NCI-H345 treated with DMSO at 0.1 percent for 48 hours (cell line): ENCODE data around the gene BID.

ENCODE experiments used
- DNase-seq: peaks from one replicate; lab custom pipeline; 2025; ENCODE audit not compliant: unreplicated experiment; lab: John Stamatoyannopoulos, UW

The BID gene

DNA sequence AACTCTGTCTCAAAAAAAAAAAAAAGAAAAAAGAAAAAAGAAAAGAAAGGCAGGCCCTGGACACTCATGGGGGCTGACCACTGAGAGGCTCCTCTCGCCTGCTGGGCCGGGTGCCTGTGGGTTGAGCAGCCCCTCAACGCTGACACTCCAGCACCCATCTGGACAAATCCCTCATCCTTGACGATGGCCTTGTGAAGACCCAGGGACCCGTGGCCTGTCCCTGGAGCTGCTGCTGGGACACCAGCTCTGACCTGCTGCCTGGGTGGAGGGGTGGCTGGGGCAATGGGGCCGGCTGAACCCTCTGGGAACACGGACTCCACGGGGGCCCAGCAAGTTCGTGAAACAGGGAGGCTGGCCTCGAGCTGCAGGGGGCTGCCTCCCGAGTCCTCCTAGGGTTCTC, 10.5 kb upstream of the BID start:
- DNase-seq, result no peak

DNA sequence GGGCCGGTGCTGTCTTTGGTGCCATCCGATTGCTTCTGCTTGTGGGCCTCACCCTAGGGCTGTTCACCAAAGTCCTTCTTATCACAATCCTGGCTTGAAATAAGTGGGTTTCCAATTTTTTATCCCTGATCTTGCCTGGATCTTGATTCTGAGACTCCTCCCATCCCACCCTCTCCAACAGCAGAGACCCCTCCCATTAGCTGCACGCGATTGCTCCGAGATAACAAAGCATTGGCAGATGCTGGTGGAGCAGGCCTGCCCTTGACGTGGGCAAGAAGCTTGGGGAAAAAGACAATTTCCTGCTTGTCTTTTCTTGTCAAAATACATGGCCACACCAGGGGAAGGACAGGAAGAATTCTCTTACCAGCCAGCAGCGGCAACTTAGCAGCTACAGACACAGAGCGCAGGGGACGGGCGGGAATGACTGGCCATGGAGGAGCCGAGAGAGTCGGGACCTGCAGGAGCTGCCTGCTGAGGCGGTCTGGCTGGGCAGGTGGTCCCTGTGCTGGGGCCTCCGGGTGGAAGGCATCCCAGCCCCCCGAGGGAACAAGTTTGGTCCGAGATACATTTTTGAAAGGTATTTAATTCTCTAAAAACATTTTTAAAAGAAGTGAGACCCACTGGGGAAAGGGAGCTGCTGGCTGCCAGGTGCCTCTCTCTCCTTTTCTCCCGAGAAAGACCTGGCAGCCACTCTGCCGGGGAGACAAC, 9.7 kb upstream of the BID start:
- DNase-seq, result no peak

DNA sequence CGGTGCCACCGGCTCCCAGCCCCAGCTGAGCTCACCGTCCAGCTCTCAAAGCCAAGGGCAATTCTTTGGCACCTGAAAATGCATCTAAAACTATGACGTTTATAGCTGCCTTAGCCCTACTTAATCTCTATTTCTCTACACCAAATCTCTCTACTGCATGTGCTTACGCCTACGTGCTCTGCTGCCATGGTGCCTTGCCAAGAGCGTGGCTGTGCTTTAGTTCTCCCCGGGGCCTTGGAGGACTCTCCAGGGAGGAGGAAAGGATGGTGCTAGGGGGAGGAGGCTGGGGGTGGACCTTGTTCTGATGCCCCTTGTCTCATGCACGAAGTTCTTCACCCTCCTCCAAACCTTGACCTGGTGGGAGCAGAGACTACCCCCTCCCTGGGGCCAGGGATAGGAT, 9.0 kb upstream of the BID start:
- DNase-seq, result no peak

DNA sequence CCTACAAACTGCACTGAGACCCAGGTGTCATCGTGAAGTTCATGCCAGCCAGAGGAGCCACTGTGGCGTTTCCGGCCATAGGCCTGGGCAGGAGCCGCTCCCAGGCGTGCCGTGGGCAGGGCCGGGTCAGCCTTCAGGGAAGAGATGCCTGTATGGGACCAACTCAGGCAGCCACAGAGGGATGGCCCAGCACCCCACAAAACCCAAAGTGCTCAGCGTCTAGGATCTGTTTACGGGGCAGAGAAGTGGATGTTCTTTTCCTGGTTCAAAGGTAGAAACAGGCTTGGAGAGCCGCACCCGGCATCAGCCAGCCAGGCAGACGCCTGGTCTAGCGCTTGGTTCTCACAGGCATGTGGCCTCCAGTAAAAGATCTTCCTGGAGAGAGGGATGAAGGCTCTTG, 8.4 kb upstream of the BID start:
- DNase-seq, result no peak

DNA sequence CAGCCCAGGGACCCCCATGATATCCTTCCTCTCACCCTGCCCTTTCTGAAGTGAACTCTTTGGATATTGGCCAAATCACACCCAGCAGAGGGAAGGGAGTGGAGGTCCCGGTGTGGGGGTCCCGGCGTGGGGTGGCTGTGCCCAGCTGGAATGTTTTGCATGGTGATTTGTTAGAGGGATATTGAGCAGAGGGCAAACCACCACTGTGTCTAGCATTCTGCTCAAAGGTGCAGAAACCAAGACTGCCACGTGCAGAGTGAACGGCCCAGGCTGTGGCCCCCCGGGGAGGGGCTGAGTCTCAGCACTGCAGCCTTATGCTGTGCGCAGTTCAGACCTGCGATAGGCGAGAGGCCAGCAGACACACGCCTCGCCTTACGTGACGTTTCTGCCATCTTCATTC, 7.9 kb upstream of the BID start:
- no peak for DNase-seq

DNA sequence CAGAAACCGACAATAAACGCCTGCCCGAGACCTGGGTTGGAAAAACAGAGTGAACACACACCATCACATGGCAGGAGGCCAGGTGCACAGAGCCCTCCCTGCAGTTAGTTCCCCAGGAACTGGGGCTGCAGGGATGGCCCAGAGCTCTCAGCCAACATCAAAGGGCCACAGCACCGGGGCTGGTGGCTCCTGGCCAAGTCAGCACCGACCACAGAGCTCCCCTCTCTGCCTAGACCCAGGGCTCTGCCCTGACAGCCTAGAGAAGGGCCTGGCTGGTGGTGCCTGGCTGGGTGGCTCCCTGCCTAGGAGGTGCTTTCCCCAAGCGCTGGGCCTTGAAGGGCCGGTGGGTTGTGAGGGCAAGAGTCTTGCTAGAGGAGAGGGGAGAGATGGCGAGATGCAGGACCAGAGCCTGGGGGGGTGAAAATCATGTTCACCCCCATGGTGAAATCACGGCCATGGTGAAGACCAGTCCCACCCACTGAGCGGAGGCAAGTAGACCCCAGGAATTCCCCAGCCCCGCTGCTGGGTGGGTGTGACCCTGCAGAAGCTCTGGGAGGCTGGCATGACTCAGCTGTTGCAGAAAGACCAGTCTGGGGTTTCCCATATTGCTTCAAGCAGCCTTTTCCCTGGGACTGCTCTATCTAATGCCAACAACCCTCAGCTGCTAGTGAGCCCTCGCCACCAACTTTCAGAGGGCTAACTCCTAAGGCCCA, 7.2 kb upstream of the BID start:
- no peak for DNase-seq

DNA sequence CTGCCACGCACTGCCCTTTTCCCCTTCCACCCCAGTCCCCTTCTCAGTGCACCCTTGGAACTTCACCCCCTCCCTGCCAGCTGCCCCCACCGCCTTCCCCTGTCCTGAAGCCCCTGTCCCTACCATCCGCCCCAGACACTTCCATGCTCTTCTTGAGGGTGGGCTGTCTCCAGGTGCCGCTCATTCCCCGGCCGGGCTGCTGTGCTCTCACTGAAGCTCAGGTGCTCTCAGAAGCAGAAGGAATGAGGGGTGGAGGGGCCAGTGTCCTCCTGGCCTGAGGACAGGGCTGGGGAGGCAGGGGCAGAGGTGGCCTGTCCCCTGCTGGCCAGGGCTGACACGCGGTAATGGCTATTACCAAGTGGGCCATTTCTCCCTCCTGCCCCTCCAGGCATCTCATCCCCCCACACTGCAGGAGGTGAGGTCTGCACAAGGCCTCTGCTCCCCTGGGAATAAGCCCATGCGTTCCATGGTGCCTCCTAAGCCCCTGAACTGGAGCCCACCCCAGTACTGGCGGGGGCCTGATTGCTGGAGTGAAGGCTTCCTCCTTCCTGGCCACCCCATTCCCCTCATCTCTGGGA, 6.6 kb upstream of the BID start:
- DNase-seq, result no peak

DNA sequence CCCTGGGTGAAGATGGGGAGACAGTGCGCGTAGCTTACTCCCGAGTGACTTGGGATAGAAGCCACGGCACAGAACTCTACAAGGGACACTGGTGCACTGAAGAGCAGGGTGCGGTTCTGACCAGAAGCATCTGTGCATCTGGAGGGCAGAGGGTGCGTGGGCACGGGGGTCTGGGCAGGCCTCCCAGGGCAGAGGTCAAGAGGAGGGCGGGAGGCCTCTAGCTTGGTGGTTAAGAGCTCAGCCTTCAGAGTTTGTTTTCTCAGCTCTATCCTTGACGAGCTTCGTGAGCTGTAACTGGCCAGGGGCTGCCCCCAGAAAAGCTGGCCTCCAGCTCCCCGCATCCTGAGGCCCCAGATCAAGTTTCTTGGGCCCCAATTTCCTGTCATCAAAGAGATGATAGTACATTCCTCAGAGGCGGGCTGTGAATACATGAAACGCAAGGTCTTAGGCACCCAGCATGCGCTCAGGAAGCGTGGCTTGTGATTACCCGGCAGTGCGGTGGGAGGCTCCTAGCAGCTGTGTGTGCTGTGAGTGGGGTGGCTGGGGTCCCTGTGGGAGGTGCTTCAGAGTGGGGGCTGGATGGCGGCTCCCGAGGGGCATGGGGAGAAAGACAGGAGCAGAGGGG, 6.0 kb upstream of the BID start:
- DNase-seq, result no peak

DNA sequence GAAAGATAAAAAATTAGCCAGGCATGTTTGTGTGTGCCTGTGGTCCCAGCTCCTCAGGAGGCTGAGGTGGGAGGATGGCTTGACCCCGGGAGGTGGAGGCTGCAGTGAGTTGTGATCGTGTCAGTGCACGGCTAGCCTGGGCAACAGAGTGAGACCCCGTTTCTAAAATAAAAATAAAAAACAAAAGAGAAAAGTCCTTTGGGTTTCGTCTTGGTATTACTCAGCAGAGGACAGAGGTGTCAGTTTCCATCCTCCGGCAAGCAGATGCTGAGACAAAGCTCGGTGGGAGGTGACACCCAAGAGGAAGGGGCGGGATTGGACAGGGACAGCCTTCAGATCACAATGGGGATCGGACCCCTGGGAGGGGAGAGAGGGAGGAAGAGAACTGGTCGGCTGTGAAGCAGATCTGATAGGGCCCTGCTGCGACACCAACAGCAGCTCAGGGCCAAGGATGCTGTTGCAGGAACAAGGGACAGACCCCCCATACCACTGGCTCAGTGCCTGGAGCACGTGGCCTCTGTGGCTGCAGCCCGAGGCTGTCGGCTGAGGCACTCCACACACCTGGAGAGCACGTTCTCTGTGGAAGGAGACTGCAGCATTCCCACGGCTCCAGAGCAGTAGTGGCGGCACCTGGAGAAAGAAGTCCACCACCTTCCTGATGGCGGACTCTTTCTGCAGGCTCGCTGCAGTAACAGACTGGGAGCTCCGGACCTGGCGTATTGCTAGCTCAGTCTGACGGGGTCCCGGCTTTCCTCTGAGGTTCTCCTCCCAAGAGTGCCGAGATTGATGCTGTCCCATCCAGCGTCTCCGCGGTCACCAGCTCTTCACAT, 5.2 kb upstream of the BID start:
- peak; percentile 0 for DNase-seq

DNA sequence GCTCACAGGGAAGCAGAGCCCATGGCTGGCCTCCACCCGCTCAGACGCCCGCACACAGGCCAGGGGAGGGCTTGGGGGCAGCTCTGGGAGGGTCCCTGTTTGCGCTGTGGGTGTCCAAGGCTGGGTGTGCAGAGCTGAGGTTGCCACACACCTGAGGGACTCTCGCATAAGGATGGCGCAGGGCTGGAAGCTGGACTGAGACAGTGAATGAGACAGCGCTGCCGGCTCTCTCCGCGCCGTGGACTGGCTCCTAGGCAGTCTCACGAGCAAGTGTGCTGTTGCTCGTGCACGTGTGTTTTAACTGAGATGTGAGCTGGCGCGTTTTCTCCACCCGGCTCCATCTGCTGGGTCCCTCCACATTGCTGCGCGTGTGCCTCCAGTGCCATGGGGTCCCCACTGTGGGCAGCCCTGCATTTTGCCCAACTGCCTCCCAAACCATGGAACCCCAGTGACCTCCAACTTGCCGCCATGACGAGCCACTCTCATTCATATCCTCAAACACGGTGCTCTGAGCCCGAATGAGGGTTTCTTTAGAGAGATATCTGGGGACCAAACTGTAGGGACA, 4.2 kb upstream of the BID start:
- no peak for DNase-seq

DNA sequence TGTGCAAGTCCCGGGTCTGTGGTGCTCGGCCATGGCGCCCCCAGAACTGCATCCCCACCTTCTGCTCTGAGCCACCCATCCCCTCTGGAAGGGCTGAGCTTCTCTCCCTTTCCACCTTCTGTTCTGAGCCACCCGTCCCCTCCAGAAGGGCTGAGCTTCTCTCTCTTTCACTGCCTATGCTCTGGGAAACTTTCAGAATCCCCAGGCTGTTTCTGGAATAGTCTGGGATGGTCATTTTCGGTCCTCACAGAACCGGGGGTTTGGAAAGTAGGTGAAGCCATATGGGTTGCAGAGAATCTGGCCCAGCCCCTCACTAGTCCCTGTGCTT, 3.4 kb upstream of the BID start:
- no peak for DNase-seq

DNA sequence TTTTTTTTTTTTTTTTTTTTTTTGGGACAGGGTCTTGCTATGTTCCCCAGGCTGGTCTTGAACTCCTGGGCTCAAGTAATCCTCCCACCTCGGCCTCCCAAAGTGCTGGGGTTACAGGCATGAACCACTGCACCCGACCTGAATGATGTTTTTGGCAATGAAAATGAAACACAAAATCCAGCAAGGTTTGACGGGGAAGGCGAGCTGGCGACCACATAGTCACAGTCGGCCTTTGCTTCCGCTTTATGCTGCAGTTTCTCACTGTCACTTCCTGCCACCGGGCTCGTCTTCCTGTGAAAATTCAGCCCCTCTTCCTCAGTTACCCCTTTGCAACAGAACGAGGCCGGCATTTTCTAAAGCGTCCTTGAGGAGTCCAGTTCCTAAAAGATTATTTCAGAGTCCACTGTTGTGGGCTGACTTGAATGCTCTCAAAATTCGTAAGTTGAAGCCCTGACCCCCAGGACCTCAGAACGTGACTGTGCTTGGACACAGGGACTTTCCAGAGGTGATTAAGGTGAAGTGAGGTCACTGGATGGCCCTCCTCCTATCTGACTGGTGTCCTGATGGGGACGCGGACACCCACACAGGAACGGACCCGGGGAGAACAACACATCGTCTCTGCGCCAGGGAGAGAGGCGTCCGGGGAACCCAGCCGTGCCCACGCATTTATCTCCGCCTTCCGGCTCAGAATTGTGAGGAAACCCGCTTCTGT, 2.9 kb upstream of the BID start:
- DNase-seq, result no peak

DNA sequence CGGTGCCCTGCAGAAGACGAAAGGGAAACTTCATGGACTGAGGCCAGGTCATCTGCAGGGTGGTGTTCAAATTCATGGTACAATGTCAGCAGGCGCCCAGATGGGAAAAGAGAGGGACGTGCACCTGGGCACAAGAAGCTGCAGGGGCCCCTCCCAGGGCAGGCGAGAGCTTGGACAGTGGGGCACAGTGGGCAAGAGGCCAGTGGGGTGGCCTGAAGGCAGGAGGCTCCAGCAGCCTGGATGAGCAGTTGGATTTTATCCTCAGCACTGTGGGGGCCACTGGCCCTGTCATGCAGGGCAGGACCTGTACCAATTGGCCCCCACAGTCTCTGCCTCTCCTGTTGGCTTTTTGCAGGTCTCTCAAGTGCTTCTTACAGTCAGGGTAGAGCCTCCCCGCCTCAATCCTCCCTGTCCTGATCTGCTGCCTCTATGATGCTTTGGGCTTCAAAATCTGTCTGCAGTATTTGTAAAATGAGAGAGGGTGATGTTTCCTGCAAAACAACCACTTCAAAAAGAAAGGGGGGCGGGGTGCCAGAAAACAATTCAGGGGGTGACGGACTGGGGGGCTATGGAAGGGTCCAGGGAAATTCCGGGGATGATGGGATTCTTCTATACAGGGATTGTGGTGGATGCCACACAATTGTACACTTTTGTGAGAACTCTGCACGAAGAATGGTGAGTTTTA, 1.7 kb upstream of the BID start:
- no peak for DNase-seq

DNA sequence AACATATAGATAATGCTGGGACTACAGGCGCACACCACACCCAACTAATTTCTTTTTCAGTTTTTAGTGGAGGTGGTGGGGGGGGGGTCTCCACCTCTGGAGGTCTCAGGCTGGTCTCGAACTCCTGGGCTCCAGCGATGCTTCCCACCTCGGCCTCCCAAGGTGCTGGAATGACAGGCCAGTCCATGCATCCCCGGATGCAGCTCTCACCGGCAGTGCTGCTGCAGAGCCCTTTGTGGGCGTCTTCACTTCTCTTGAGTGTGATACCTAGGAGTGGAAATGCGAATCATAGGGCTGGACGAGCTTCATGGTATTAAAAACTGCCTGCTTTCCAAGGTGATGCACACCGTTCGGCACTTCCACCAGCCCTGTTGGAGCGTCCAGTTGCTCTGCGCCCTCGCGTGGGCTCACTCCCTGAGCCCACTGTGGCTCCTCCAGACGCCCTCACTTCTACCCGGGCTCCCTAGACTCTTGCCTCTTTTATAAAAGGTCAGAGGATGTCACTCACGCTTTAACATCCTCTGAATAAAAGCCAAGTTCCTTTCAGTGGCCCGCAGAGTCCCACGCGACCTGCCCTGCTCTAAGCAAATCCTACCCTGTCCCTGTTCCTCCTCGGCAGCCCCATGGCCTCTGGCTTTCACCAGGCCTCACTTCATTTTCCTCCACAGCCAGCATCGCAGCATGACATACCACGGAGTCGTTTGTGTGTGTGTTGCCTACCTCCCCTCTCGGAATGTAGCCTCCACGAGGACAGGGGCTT, 837 bp upstream of the BID start:
- DNase-seq, result no peak

DNA sequence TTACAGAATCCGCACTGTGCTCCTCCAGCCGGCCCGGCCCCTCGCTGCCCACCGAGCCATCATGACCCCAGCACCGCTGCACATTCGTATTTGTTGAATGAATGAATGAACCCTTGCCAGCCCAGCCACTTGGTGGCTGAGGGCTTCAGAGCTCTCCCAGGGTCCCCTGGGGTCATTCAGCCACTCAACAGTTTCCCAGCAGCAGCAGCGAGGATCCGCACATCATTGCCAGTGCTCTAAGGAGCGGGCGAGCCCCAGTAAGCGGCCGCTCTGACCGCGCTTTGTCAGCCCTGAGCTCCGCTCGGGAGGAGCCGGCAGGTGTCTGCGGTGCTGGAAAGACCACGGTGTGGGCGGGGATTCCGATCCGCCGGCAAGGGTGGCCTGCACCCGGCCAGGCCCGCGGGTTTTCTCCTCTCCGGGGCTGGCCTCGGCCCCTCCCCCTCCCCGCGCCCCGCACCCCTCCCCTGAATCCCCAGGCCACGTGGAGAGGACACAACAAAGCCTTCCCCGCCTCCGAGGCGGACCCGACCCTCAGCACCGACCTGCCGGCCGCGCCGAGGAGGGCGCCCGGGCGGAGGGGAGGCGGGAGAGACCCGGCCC, 563 bp downstream of the BID start:
- peak; percentile 14 for DNase-seq

DNA sequence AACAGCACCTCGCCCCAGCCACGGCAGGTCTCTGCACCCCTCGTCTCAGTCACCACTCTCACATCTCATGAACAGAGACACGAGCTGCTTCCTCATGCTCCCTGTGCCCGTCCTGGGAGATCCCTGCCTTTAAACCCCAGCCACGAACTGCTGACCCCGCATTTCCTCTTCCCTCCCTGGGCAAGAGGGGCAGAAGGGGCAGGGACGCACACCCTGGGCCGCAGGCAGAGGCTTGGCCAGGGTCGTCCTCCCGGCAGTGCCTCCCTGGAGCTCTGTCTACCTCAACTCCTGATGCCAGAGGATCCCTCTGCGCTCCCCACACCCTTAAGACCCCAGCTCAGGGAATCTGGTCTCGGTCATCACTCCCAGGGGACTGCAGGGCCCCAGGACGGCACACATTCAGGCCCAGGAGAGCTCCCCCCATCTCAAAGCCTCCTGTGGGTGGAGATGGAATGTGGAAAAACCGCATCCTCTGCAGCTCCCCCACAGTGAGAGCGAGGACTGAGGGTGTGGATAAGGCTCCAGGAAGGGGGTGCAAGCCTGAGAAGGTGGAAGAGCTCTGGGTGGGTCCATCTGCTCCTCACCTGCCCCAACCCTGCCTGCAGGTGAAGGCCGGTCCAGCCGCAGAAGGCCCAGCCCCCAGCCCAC, 1.2 kb downstream of the BID start:
- DNase-seq, result no peak

DNA sequence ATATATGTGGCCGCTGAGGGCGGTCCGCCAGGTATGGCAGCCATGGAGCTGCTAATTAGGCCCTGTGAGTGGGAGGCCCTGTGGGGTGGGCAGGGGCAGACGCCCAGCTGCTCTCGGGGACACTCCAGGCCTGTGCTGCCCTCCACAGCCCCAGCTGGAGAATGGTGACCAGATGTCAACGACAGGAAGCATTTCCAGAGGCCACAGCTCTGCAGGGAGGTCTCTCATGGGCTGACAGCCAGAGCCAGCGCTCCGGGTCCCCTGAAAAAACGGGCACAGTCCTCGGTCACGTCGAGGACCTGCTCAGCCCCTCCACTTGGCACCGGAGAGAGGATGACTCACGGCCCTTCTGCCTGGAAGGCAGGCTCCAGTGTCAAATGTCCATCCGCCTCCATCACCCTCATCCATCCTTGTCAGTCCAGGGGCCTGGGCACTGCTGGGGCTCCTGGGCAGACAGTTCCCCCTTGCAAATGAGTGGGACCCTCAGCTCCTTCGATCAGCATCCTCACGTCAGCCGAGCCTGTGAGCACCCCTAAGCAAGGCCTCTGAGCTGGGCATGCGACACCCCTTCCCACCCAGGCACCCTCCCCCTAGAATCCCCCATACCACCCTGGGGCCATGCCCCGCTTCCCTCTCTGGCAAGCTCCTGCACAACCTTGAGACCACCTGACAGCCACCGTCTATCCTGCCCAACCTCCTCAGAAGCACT, 1.9 kb downstream of the BID start:
- no peak for DNase-seq
